ENCODE data around the gene NFKBIB.
"Not testable (repeated sequence)": the region's sequence is repeated elsewhere in the genome, so short reads cannot be mapped to it uniquely, and the experiment has no call there.

Gene NFKBIB

GRCh38 chr19:38899447-38900201 lies at the start of gene NFKBIB, which contains the start of gene SIRT2:
NFKBIB (plus strand) TSS chr19:38899969; CDS start chr19:38900033, 64 bp downstream.
SIRT2 (minus strand) TSS chr19:38899618; CDS start chr19:38899521, 97 bp downstream.
- DNase-seq (ENCODE audit: low read depth, low spot score): peak; percentile 98

- no peak for DNase-seq (ENCODE audit: low read depth, low spot score)
Observed at GRCh38 chr19:38850436-38850975, 49.3 kb upstream of the NFKBIB start.

GRCh38 chr19:38850976-38851621 lies 48.7 kb upstream of the NFKBIB start:
- DNase-seq (ENCODE audit: low read depth, low spot score): no peak

GRCh38 chr19:38851622-38852230 lies 48.0 kb upstream of the NFKBIB start:
- peak; percentile 48 for DNase-seq (ENCODE audit: low read depth, low spot score)

- DNase-seq (ENCODE audit: low read depth, low spot score): no peak
Observed at GRCh38 chr19:38852231-38853044, 47.3 kb upstream of the NFKBIB start.

GRCh38 chr19:38853214-38853613 lies 46.6 kb upstream of the NFKBIB start:
- no peak for DNase-seq (ENCODE audit: low read depth, low spot score)

GRCh38 chr19:38854961-38855360 lies 44.8 kb upstream of the NFKBIB start:
- DNase-seq (ENCODE audit: low read depth, low spot score): not testable (repeated sequence)

- not testable (repeated sequence) for DNase-seq (ENCODE audit: low read depth, low spot score)
Observed at GRCh38 chr19:38855751-38856150, 44.0 kb upstream of the NFKBIB start.

- no peak for DNase-seq (ENCODE audit: low read depth, low spot score)
Observed at GRCh38 chr19:38856813-38857212, 43.0 kb upstream of the NFKBIB start.

- not testable (repeated sequence) for DNase-seq (ENCODE audit: low read depth, low spot score)
Observed at GRCh38 chr19:38859631-38860204, 40.1 kb upstream of the NFKBIB start.

GRCh38 chr19:38861368-38861767 lies 38.4 kb upstream of the NFKBIB start:
- DNase-seq (ENCODE audit: low read depth, low spot score): no peak

- no peak for DNase-seq (ENCODE audit: low read depth, low spot score)
Observed at GRCh38 chr19:38862321-38863059, 37.3 kb upstream of the NFKBIB start.

GRCh38 chr19:38867171-38867780 lies 32.5 kb upstream of the NFKBIB start:
- no peak for DNase-seq (ENCODE audit: low read depth, low spot score)

GRCh38 chr19:38868551-38868950 lies 31.2 kb upstream of the NFKBIB start:
- DNase-seq (ENCODE audit: low read depth, low spot score): no peak

GRCh38 chr19:38869160-38869835 lies 30.5 kb upstream of the NFKBIB start:
- DNase-seq (ENCODE audit: low read depth, low spot score): no peak

GRCh38 chr19:38869836-38870607 lies 29.7 kb upstream of the NFKBIB start:
- no peak for DNase-seq (ENCODE audit: low read depth, low spot score)

GRCh38 chr19:38870612-38871011 lies 29.2 kb upstream of the NFKBIB start:
- DNase-seq (ENCODE audit: low read depth, low spot score): no peak

GRCh38 chr19:38873400-38873799 lies 26.4 kb upstream of the NFKBIB start:
- DNase-seq (ENCODE audit: low read depth, low spot score): not testable (repeated sequence)
